ENCODE data around the gene TAF4B. TPM values are rescaled to one million over a fixed set of nuclear protein-coding genes. Genes with fewer than 3 reads are reported as not detected.
"Not testable (repeated sequence)": the region's sequence is repeated elsewhere in the genome, so short reads cannot be mapped to it uniquely, and the experiment has no call there.

The TAF4B gene
- total and polyA plus RNA-seq, 10 of the 15 experiments (the other 5 are each of a cell fraction or from before 2014, with no cell fraction given), result 2.3 to 15.0 (median 12.2) TPM

DNA sequence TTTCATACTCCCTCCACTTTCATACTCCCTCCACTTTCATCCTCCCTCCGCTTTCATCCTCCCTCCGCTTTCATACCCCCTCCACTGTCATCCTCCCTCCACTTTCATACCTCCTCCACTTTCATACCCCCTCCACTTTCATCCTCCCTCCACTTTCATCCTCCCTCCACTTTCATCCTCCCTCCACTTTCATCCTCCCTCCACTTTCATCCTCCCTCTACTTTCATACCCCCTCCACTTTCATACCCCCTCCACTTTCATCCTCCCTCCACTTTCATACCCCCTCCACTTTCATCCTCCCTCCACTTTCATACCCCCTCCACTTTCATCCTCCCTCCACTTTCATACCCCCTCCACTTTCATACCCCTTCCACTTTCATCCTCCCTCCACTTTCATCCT is 77.0 kb downstream of the TAF4B start:
- SMC1A ChIA-PET (ENCODE audit: uncharacterized antibody, unreplicated experiment); H3K27me3 ChIP-seq (replicated peaks in 1 of 2; ENCODE audit: control insufficient read depth in 2 of 2, insufficient read depth in 2 of 2, low read length in 1 of 2); H2AFZ ChIP-seq (ENCODE audit: control insufficient read depth, low read depth, low read length); ATAC-seq; FAIRE-seq; H3K79me2 ChIP-seq (ENCODE audit: control insufficient read depth, insufficient read depth, low read length); H3K36me3 ChIP-seq (ENCODE audit: control insufficient read depth in 2 of 2, insufficient read depth in 2 of 2, low read length in 1 of 2); CTCF ChIA-PET; H3K4me3 ChIP-seq; RAD21 ChIA-PET (ENCODE audit: unreplicated experiment); H3K27ac ChIP-seq (ENCODE audit: control insufficient read depth, insufficient read depth); H3K9ac ChIP-seq (ENCODE audit: control insufficient read depth, insufficient read depth, low read length); DNase-seq (ENCODE audit: low read depth, low spot score); H3K4me2 ChIP-seq (ENCODE audit: control insufficient read depth, insufficient read depth); POLR2A ChIA-PET; H3K4me1 ChIP-seq (ENCODE audit: control insufficient read depth, insufficient read depth, low read length); H3K9me3 ChIP-seq (replicated peaks; ENCODE audit: control insufficient read depth, insufficient read depth, low read length); H4K20me1 ChIP-seq (ENCODE audit: control insufficient read depth, insufficient read depth); BruUV-seq (replicated peaks): not testable (repeated sequence)
- intact Hi-C loops (cut with micrococcal nuclease; ENCODE audit: unreplicated experiment) (loop anchor here (10.0 kb wide), 2 partner anchors 242 to 702 kb away; partner anchors contain the start of gene KCTD1), in situ Hi-C loops (cut with MboI) (loop anchor here (25.0 kb wide), 1 partner anchor 684 kb away; no protein-coding TSS in a partner anchor)
- WGBS (ENCODE audit: insufficient coverage, insufficient replicate concordance, low lambda C conversion rate, missing lambda C conversion rate), result no CpG with 5 or more reads among the region's 2 CpGs

DNA sequence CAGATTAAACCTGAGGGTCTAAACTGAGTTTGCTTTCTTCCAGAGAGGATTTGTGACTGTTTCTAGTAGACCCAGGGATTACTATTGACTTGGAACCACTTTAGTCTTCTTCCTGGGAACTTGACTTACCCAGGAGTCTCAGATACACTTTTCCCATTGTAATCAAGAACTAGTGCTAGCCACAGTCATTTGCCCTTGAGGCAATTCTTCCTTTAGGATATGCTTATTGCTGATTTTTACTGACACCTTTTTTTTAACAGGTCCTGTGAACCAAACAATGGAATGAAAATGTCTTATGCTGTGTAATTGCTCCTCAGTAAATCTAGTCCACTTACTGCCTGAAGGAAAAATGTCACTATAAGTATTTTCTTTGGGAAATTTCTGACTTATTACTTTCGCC is 78.3 kb downstream of the TAF4B start:
- ChIA-PET SMC1A (ENCODE audit: uncharacterized antibody, unreplicated experiment) (no interaction called here), RAD21 (ENCODE audit: unreplicated experiment) (interaction anchor here (0.6 kb wide), 1 partner anchor 362 kb away, joined by 3 read pairs; no protein-coding TSS in a partner anchor), POLR2A (interaction anchor here (0.6 kb wide), 1 partner anchor 427 kb away, joined by 5 read pairs; no protein-coding TSS in a partner anchor), CTCF (no interaction called here)
- in situ Hi-C loops (cut with MboI) (loop anchor here (25.0 kb wide), 1 partner anchor 683 kb away; no protein-coding TSS in a partner anchor), intact Hi-C loops (cut with micrococcal nuclease; ENCODE audit: unreplicated experiment) (loop anchor here (10.0 kb wide), 2 partner anchors 240 to 700 kb away; partner anchors contain the start of gene KCTD1)
- no peaks in the 10 kb centered on the region for H3K79me2 ChIP-seq (ENCODE audit: control insufficient read depth, insufficient read depth, low read length)
- H2AFZ ChIP-seq (ENCODE audit: control insufficient read depth, low read depth, low read length), result no peak overlapping the region
- BruUV-seq (replicated peaks), result no TSS peak
- no peak overlapping the region for H3K9ac ChIP-seq (ENCODE audit: control insufficient read depth, insufficient read depth, low read length)
- H3K27ac ChIP-seq (ENCODE audit: control insufficient read depth, insufficient read depth), result no peak overlapping the region
- no peaks in the 10 kb centered on the region; the same call in 1 of the 3 replicates for H3K9me3 ChIP-seq (replicated peaks; ENCODE audit: control insufficient read depth, insufficient read depth, low read length)
- FAIRE-seq (no peak), DNase-seq (ENCODE audit: low read depth, low spot score) (no peak), ATAC-seq (no peak)
- H3K4me3 ChIP-seq, result no peak overlapping the region
- H4K20me1 ChIP-seq (ENCODE audit: control insufficient read depth, insufficient read depth), result no peaks in the 10 kb centered on the region
- no peaks in the 10 kb centered on the region for H3K36me3 ChIP-seq (ENCODE audit: control insufficient read depth in 2 of 2, insufficient read depth in 2 of 2, low read length in 1 of 2)
- no peak overlapping the region for H3K4me2 ChIP-seq (ENCODE audit: control insufficient read depth, insufficient read depth)
- H3K4me1 ChIP-seq (ENCODE audit: control insufficient read depth, insufficient read depth, low read length), result no peaks in the 10 kb centered on the region
- TF ChIP-seq RAD21 (IDR thresholded peaks at IDR 0.05; ENCODE audit: insufficient read depth, low read depth, low read length), result no peak
- no peak for TF ChIP-seq SUZ12 (IDR thresholded peaks at IDR 0.05; ENCODE audit: unreplicated experiment)
- no peak for TF ChIP-seq TCF3 (IDR thresholded peaks at IDR 0.05; ENCODE audit: borderline replicate concordance, insufficient read depth, low read depth, low read length)
- no peak for TF ChIP-seq DPF2 (IDR thresholded peaks at IDR 0.05)
- no peak for TF ChIP-seq ZNF622 (IDR thresholded peaks at IDR 0.05)
- no peak for TF ChIP-seq POLR2A (IDR thresholded peaks at IDR 0.05; ENCODE audit: low read depth, low read length)
- H3K27me3 ChIP-seq (replicated peaks in 1 of 2; ENCODE audit: control insufficient read depth in 2 of 2, insufficient read depth in 2 of 2, low read length in 1 of 2), result no peaks in the 10 kb centered on the region
- 93% methylated on average over 1 of the region's 1 CpG for WGBS (ENCODE audit: insufficient coverage, insufficient replicate concordance, low lambda C conversion rate, missing lambda C conversion rate)

Measured in GM12878 (cell line).